ENCODE results near the gene NFATC1.

NFATC1 gene

DNA sequence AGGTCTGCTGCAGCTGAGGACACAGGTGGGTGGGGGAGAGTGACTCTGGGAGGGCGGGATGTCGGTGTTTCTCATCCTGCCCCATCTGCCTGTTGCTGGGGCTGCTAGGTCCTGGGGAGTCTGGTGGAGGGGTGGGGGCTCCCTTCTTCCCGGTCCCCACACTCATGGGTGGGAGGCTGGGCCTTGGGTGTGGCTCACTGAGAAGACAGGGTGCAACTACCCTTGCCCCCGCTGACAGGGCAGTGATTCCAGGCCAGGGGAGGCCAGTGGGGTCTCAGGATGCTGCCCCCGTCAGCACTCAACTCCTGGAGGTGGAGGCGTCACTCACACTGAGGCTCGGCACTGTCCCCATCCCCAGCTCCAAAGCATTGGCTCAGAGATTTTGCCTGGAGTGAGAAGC, 7.7 kb upstream of the NFATC1 start:
- Histone ChIP-seq H3K36me3 (ENCODE audit: control insufficient read depth, insufficient read depth, low read length) (no peaks in the 10 kb centered on the region), H3K27me3 (replicated peaks; ENCODE audit: control insufficient read depth, insufficient read depth, low read length) (no peaks in the 10 kb centered on the region), H3K4me3 (replicated peaks; ENCODE audit: low read depth, low read length) (no peak overlapping the region)
- DNase-seq (ENCODE audit: extremely low read depth, insufficient read length), result no peak
- TF ChIP-seq, protein P1, sequence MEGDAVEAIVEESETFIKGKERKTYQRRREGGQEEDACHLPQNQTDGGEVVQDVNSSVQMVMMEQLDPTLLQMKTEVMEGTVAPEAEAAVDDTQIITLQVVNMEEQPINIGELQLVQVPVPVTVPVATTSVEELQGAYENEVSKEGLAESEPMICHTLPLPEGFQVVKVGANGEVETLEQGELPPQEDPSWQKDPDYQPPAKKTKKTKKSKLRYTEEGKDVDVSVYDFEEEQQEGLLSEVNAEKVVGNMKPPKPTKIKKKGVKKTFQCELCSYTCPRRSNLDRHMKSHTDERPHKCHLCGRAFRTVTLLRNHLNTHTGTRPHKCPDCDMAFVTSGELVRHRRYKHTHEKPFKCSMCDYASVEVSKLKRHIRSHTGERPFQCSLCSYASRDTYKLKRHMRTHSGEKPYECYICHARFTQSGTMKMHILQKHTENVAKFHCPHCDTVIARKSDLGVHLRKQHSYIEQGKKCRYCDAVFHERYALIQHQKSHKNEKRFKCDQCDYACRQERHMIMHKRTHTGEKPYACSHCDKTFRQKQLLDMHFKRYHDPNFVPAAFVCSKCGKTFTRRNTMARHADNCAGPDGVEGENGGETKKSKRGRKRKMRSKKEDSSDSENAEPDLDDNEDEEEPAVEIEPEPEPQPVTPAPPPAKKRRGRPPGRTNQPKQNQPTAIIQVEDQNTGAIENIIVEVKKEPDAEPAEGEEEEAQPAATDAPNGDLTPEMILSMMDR (IDR thresholded peaks at IDR 0.05; ENCODE audit: insufficient read depth, low read length, poor library complexity, severe bottlenecking), result no peak

DNA sequence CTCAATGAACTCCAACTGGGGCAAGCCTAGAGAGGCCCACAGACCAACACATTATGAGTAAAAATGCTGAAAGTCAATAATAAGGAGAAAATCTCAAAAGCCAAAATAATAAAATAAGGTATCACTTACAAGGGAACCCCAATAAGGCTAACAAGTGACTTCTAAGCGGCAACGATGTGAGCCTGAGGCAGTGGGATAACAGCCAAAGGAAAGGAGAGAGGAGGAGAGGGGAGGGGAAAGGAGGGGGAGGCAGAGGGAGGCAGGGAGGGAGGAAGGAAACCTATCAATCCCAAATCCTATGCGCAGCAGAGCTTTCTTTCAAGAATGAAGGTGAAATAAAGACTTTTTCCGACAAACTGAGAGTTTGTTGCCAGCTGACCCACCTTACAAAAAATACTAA, 6.0 kb upstream of the NFATC1 start:
- no peaks in the 10 kb centered on the region for H3K36me3 ChIP-seq (ENCODE audit: control insufficient read depth, insufficient read depth, low read length)
- no peaks in the 10 kb centered on the region; the same call in 1 of the 2 replicates for H3K27me3 ChIP-seq (replicated peaks; ENCODE audit: control insufficient read depth, insufficient read depth, low read length)
- H3K4me3 ChIP-seq (replicated peaks; ENCODE audit: low read depth, low read length), result no peak overlapping the region
- DNase-seq (ENCODE audit: extremely low read depth, insufficient read length), result no peak
- TF ChIP-seq, protein P1 (IDR thresholded peaks at IDR 0.05; ENCODE audit: insufficient read depth, low read length, poor library complexity, severe bottlenecking), result no peak

DNA sequence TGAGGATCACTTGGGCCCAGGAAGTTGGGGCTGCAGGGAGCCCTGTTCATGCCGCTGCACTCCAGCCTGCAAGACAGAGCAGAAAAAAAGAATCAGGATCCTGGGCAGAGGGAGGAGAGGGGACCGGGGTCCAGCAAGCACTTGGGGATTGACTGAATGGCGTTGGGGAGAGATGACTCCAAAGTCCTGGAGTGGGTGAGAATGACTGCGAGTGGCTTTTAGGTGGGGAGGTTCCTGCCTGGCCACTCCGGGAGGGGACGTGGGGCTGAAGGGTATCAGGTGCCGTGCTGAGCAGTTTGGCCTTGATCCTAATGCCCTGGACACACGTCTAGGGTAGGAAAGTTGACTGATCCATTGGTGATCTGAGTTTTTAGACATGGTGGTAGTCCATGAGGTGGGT, 3.5 kb upstream of the NFATC1 start:
- Histone ChIP-seq H3K4me3 (replicated peaks; ENCODE audit: low read depth, low read length) (no peak overlapping the region), H3K27me3 (replicated peaks; ENCODE audit: control insufficient read depth, insufficient read depth, low read length) (no peaks in the 10 kb centered on the region; the same call in 1 of the 2 replicates), H3K36me3 (ENCODE audit: control insufficient read depth, insufficient read depth, low read length) (no peaks in the 10 kb centered on the region)
- TF ChIP-seq, protein P1 (IDR thresholded peaks at IDR 0.05; ENCODE audit: insufficient read depth, low read length, poor library complexity, severe bottlenecking), result no peak
- no peak for DNase-seq (ENCODE audit: extremely low read depth, insufficient read length)

DNA sequence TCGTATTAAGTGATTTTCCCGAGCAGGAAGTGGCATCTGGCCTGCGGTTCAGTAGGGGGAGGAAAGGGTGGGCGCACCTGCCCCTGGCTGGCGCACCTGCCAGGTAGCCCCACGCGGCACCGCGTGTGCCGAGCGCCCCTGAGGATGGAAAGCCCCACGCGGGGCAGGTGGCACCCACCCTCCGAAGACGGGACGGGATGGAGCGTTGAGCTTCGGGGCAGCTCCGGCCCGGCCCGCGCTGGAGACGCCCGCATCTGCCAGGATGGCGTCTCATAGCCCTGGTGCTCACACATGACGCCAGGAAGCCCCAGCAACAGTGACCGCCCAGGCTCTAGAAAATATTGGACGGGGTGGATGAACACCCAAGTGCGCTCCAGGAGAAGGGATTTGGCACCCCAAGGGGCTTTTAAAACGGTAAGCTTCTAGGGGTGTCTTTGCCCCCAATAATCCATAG, 2.5 kb upstream of the NFATC1 start:
- TF ChIP-seq, protein P1 (IDR thresholded peaks at IDR 0.05; ENCODE audit: insufficient read depth, low read length, poor library complexity, severe bottlenecking), result no peak
- H3K27me3 ChIP-seq (replicated peaks; ENCODE audit: control insufficient read depth, insufficient read depth, low read length), result no peaks in the 10 kb centered on the region; the same call in 1 of the 2 replicates
- no peak for DNase-seq (ENCODE audit: extremely low read depth, insufficient read length)

DNA sequence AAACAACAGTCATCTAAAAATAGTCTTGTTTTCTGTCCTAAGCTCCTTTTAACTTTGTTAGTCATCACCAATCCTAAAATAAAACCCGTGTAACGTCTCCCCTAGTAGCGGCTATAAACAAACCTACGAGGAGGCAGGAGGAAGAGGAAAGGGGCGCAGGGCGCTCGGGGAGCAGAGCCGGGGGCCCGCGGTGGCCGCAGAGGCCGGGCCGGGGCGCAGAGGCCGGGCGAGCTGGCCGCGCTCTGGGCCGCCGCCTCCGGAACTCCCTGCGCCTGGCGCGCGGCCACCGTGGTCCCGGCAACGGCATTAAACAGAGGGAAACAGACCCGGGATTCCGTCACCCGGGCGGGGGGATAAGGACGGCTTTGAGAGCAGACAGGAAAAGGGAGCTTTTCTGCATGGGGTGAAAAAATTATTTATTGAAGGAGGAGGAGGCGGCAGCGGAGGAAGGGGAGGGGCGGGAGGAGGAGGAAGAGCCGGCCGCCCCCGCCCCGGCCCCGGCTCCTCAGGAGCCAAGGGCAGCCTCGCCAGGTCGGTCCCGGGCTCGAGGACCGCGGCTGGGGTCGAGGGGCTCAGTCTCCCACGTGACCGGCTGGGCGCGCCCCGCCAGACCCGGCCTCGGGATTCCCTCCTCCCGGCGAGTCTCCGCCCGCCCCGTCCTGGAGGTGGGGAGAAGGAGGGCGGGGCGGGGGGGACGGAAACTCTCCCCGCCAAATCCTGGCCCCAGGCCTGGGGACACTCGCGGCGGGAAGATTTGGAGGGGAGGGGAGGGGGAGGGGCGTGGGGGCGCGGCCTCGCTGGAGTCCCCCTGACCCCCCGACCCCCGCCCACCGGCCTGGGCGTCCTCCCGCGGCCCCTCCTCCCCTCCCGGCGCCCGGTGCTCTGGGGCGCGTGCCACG, 1.8 kb upstream of the NFATC1 start:
- Histone ChIP-seq H3K36me3 (ENCODE audit: control insufficient read depth, insufficient read depth, low read length) (no peaks in the 10 kb centered on the region), H3K4me3 (replicated peaks; ENCODE audit: low read depth, low read length) (peak overlapping the region; percentile 48), H3K27me3 (replicated peaks; ENCODE audit: control insufficient read depth, insufficient read depth, low read length) (no peaks in the 10 kb centered on the region; the same call in 1 of the 2 replicates)
- no peak for DNase-seq (ENCODE audit: extremely low read depth, insufficient read length)
- TF ChIP-seq, protein P1 (IDR thresholded peaks at IDR 0.05; ENCODE audit: insufficient read depth, low read length, poor library complexity, severe bottlenecking), result no peak

More for the DNA sequence above, 2.5 kb upstream of the NFATC1 start:
- Histone ChIP-seq H3K4me3 (replicated peaks; ENCODE audit: low read depth, low read length) (no peak overlapping the region), H3K36me3 (ENCODE audit: control insufficient read depth, insufficient read depth, low read length) (no peaks in the 10 kb centered on the region)

Measured in GM06990 (cell line).